Superior temporal gyrus (tissue), 1 donor: ENCODE data around the gene GPHA2.
A peak's percentile ranks its signal among the peaks of the same experiment; 100 is the strongest.

Experiments used
- DNase-seq: peaks from one replicate; pipeline ENCODE4 v3.0.0-alpha.2; 2016; ENCODE audit errors: extremely low spot score

GPHA2 gene

GRCh38 chr11:64930340-64930739 lies 5.4 kb downstream of the GPHA2 start:
- DNase-seq = no peak

- no peak for DNase-seq
Observed at GRCh38 chr11:64929625-64930024, 6.1 kb downstream of the GPHA2 start.

GRCh38 chr11:64928957-64929356 lies 6.7 kb downstream of the GPHA2 start:
- DNase-seq = no peak

DNA sequence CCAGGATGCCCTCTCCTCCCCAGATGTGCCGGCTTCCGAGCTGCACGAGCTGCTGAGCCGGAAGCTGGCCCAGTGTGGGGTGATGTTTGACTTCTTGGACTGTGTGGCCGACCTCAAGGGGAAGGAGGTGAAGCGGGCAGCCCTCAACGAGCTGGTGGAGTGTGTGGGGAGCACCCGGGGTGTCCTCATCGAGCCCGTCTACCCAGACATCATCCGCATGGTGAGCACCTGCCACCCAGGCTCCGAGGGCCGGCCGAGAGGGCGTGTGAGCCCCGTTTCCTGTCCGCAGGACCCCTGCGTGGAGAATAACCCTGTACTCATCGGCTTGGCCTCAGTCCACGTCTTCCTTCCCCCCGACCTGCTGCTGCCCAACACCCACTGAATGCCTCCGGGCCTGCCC lies 9.0 kb downstream of the GPHA2 start:
- no peak for DNase-seq

DNA sequence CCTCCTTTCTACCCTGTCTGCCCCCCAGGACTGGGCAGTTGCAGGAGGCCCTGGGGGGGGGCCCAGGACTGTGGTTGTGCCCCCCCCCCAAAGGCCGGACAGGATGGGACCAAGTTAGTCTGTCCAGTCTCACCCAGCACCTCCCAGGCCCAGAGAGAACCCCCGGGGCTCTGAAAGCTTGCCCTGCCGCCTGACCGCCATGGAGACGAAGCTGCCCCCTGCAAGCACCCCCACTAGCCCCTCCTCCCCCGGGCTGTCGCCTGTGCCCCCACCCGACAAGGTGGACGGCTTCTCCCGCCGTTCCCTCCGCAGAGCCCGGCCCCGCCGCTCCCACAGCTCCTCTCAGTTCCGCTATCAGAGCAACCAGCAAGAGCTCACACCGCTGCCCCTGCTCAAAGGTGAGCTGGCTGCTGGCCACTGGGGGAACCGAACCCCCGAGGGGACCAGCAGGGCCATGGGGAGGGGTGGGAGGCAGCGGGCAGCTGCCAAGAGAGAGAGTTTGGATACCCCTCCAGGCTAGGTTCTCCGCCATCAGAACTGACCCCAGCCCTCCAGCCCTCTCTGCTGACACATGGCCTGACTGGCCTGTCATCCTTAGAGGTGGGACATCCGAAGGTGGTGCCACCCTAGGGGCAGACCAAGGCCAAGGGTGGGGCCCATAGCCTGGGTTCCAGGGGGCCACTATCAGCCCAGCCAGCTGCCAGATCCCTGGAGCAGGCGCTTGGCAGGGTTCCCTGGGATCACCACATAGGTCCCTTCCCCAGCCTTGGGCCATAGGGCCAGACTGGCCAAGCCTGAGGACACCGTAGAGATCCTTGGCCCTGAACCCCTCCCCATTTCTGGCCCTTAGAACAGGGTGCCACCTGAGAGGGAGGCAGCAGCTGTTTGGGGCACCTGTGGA lies 9.9 kb downstream of the GPHA2 start:
- no peak for DNase-seq

DNA sequence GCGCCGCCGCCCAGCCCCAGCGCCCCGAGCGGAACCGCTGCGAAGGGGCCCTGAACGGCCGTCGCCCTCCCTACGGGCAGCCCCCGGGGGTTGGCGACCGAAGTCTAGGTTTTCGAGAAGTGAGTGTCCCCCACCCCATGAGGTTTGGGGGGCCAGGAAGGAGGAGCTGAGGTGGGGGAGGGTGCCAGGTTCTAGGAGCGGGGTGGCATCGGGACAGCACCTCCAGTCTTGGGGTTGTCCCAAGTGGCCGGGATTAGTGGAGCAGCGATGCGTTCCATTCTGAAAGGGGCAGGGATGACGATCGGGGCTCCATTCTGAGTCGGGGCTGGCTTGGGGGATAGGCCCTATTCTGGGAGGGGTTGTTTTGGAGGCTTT lies 10.8 kb downstream of the GPHA2 start:
- no peak for DNase-seq

- peak; percentile 97 for DNase-seq
Observed at GRCh38 chr11:64923944-64924909, 11.5 kb downstream of the GPHA2 start, which contains the start of gene PPP2R5B. Gene PPP2R5B, plus strand, starts transcription at chr11:64924689. Its CDS starts 1,046 bp downstream, at chr11:64925735.

- DNase-seq = no peak
Observed at GRCh38 chr11:64923151-64923661, 12.5 kb downstream of the GPHA2 start.

DNA sequence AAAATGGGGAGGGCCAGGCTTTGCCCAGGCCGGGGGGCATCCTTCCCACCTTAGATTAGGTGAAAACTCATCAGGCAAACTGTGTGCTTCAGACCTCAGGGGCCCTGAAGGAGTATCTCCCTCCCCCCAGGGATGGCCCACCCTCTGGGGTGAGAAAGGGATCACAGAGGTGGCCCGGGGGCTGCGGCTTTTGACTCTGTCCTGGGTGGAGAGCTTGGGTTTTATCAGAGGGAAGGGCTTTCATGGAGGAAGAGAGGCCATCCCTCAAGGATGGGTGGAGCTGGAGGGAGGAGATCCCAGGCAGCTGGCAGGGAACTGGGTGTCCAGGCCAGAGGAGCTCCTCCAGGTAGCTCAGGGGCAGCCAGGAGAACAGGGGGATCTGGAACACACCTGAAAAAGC lies 14.3 kb downstream of the GPHA2 start:
- no peak for DNase-seq

- DNase-seq = no peak
Observed at GRCh38 chr11:64920124-64920523, 15.6 kb downstream of the GPHA2 start.

DNA sequence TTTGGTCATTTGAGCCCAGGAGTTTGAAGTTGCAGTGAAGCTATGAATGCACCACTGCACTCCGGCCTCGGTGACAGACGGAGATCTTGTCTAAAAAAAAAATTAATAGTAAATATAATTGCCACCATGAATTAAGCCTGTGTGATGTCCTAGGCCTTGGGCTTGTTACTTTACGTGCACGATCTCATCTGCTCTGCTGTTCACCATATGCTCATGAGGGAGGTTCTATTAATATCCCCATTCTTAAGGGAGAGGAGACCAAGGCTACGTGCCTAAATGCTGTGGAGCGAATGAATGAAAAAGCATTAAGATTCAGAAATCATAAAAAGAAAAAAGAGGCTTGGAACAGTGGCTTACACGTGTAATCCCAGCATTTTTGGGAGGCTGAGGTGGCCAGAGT lies 16.1 kb downstream of the GPHA2 start:
- DNase-seq = peak; percentile 47

DNA sequence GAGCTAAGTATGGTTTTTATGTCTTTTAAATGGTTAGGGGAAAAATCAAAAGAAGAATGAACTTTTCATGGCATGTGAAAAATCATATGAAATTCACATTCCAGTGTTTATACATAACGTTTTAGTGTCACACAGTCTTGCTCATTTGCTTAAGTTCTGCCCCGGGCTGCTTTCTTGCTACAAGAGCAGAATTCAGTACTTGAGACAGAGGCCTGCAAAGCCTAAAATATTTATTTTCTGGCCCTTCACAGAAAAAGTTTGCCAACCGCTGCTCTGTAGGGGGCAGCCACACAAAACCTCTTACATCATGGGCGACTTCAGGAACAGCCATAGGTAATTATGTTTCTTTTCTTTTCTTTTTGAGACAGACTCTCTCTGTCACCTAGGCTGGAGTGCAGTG lies 17.7 kb downstream of the GPHA2 start:
- DNase-seq = peak; percentile 26

DNA sequence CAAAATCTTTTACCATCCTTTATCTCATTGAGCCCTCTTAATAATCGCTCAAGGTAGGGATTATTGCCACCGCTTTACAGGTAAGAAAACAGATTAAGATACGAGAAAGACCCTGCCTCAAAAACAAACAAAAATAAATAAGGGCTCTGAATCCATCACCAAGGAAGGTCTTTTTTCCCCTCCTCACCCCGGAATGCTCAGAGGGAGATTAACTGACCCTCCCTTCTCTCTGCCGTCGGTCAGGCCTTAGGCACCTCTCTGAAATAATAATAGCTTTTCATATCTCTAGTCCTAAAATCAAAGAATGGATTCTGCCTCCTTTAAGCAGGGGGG lies 18.1 kb downstream of the GPHA2 start:
- DNase-seq = no peak

GRCh38 chr11:64916775-64917662 lies 18.7 kb downstream of the GPHA2 start, which contains the start of gene ATG2A:
Gene ATG2A, minus strand, starts transcription at chr11:64917209. Its CDS starts 74 bp downstream, at chr11:64917135.
- peak; percentile 100 for DNase-seq

- no peak for DNase-seq
Observed at GRCh38 chr11:64916040-64916774, 19.5 kb downstream of the GPHA2 start.

DNA sequence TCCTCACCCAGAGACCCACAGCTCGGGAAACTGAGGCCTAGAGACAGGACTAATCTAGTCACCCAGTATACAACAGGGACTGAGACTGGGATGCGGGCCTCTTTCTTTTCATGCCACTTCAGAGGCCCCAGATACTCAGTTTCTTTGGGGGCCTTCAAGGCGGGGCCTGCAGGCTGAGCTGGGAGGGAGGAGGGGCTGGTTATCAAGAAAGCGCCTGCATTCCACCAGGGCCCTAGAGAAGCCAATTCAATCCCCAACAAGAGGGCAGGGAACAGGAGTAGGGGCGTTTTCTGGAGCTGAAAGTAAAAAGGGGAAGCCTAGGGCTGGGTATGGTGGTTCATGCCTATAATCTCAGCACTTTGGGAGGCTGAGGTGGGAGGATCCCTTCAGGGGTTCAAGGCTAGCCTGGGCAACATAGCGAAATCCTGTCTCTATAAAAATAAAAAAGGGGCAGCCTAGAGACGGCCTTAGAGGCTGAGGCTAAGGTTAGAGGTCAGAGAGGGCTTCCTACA lies 20.3 kb downstream of the GPHA2 start:
- no peak for DNase-seq

GRCh38 chr11:64914123-64914522 lies 21.6 kb downstream of the GPHA2 start:
- DNase-seq = no peak

GRCh38 chr11:64913171-64913727 lies 22.4 kb downstream of the GPHA2 start:
- no peak for DNase-seq

- no peak for DNase-seq
Observed at GRCh38 chr11:64911689-64912088, 24.0 kb downstream of the GPHA2 start.

DNA sequence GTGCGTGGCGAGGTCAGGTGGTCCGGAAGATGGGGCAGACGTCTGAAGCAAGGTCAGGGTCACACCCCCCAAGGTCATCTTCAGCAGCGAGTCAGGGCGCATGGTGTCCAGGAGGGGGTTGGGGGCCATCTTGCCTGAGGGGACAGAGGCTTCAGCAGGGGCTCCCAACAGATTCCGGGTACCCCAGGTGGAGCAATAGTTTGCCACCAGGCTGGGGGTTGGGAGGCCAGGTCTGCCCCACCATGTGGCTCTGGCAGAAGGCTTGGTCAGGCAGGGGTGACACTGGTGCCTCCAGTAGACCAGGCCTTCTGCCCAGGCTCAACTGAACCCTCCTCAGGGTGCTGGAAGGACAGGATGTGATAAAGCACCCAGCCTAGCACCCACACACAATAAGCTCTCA lies 24.6 kb downstream of the GPHA2 start:
- no peak for DNase-seq
